ENCODE measurements around the gene NEDD4.
"Not testable (repeated sequence)": the region's sequence is repeated elsewhere in the genome, so short reads cannot be mapped to it uniquely, and the experiment has no call there.

NEDD4 gene

GRCh38 chr15:55993111-55993803 lies at the start of gene NEDD4:
Gene NEDD4 (minus strand): TSS chr15:55993612. CDS start chr15:55993555, 57 bp downstream.
- no peak for DNase-seq

- no peak for DNase-seq
Measured at GRCh38 chr15:56042498-56042897, 49.1 kb upstream of the NEDD4 start.

- DNase-seq = no peak
Measured at GRCh38 chr15:56042031-56042430, 48.6 kb upstream of the NEDD4 start.

GRCh38 chr15:56040081-56041035 lies 46.9 kb upstream of the NEDD4 start:
- DNase-seq = no peak

GRCh38 chr15:56038707-56039106 lies 45.3 kb upstream of the NEDD4 start:
- no peak for DNase-seq

GRCh38 chr15:56038015-56038414 lies 44.6 kb upstream of the NEDD4 start:
- no peak for DNase-seq

GRCh38 chr15:56036546-56037067 lies 43.2 kb upstream of the NEDD4 start:
- DNase-seq = no peak

GRCh38 chr15:56035166-56035565 lies 41.8 kb upstream of the NEDD4 start:
- DNase-seq = no peak

- DNase-seq = no peak
Measured at GRCh38 chr15:56034514-56034913, 41.1 kb upstream of the NEDD4 start.

GRCh38 chr15:56032373-56032772 lies 39.0 kb upstream of the NEDD4 start:
- DNase-seq = no peak

- DNase-seq = no peak
Measured at GRCh38 chr15:56031836-56032235, 38.4 kb upstream of the NEDD4 start.

GRCh38 chr15:56031402-56031801 lies 38.0 kb upstream of the NEDD4 start:
- no peak for DNase-seq

- DNase-seq = no peak
Measured at GRCh38 chr15:56028430-56028829, 35.0 kb upstream of the NEDD4 start.

GRCh38 chr15:56023160-56023559 lies 29.7 kb upstream of the NEDD4 start:
- DNase-seq = not testable (repeated sequence)

- no peak for DNase-seq
Measured at GRCh38 chr15:56019819-56020486, 26.5 kb upstream of the NEDD4 start.

- DNase-seq = no peak
Measured at GRCh38 chr15:56019060-56019793, 25.8 kb upstream of the NEDD4 start.

- no peak for DNase-seq
Measured at GRCh38 chr15:56017920-56018319, 24.5 kb upstream of the NEDD4 start.

GRCh38 chr15:56017511-56017910 lies 24.1 kb upstream of the NEDD4 start:
- no peak for DNase-seq

- no peak for DNase-seq
Measured at GRCh38 chr15:56016281-56016680, 22.9 kb upstream of the NEDD4 start.

GRCh38 chr15:56014677-56015076 lies 21.3 kb upstream of the NEDD4 start:
- DNase-seq = no peak

- not testable (repeated sequence) for DNase-seq
Measured at GRCh38 chr15:56007053-56007452, 13.6 kb upstream of the NEDD4 start.

GRCh38 chr15:56006371-56006770 lies 13.0 kb upstream of the NEDD4 start:
- DNase-seq = not testable (repeated sequence)
